ENCODE data around the gene NDNF.

DNA sequence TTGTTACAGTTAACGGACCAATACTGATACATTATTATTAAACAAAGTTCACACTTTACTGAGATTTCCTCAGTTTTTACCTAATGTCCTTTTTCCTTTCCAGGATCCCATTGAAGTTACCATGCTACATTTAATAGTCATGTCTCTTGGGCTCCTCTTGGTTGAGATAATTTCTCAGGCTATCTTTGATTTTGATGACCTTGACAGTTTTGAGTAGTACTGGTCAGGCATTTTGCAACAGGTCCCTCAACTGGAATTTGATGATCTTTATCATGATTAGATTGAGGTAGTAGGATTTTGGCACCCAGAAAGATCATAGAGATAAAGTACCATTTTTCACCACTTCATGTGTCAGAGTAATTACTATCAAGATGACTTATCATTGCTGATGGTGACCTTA lies 53.8 kb downstream of the NDNF start:
- TF ChIP-seq, protein P1, sequence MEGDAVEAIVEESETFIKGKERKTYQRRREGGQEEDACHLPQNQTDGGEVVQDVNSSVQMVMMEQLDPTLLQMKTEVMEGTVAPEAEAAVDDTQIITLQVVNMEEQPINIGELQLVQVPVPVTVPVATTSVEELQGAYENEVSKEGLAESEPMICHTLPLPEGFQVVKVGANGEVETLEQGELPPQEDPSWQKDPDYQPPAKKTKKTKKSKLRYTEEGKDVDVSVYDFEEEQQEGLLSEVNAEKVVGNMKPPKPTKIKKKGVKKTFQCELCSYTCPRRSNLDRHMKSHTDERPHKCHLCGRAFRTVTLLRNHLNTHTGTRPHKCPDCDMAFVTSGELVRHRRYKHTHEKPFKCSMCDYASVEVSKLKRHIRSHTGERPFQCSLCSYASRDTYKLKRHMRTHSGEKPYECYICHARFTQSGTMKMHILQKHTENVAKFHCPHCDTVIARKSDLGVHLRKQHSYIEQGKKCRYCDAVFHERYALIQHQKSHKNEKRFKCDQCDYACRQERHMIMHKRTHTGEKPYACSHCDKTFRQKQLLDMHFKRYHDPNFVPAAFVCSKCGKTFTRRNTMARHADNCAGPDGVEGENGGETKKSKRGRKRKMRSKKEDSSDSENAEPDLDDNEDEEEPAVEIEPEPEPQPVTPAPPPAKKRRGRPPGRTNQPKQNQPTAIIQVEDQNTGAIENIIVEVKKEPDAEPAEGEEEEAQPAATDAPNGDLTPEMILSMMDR (IDR thresholded peaks at IDR 0.05; ENCODE audit: low read depth, low read length) = no peak
- no peak for TF ChIP-seq EZH2phosphoT487 (IDR thresholded peaks at IDR 0.05; ENCODE audit: low read depth)
